IPS-NIHi7 (cell line): ENCODE results near the gene NPC1.
A peak's percentile ranks its signal among the peaks of the same experiment; 100 is the strongest.
"Not testable (repeated sequence)": the region's sequence is repeated elsewhere in the genome, so short reads cannot be mapped to it uniquely, and the experiment has no call there.

Experiments
- DNase-seq: peaks from one replicate; pipeline ENCODE4 v3.0.0; 2012; ENCODE audit warnings: mixed read lengths; ENCODE audit errors: extremely low spot score

NPC1 gene

GRCh38 chr18:23575309-23575651, 11.0 kb downstream of the NPC1 start:
- no peak for DNase-seq

GRCh38 chr18:23574611-23575308, 11.5 kb downstream of the NPC1 start:
- DNase-seq: no peak

GRCh38 chr18:23573626-23574431, 12.5 kb downstream of the NPC1 start:
- DNase-seq: peak; percentile 36

GRCh38 chr18:23573020-23573419, 13.3 kb downstream of the NPC1 start:
- DNase-seq: no peak

GRCh38 chr18:23572570-23572969, 13.7 kb downstream of the NPC1 start:
- DNase-seq: no peak

GRCh38 chr18:23572012-23572411, 14.3 kb downstream of the NPC1 start:
- DNase-seq: no peak

- DNase-seq: no peak
These were observed 15.3 kb downstream of the NPC1 start for GRCh38 chr18:23570912-23571504.

GRCh38 chr18:23569299-23570063, 16.8 kb downstream of the NPC1 start:
- DNase-seq: no peak

- no peak for DNase-seq
These were observed 17.8 kb downstream of the NPC1 start for GRCh38 chr18:23568281-23569138.

GRCh38 chr18:23567671-23568070, 18.6 kb downstream of the NPC1 start:
- DNase-seq: no peak

GRCh38 chr18:23565916-23566547, 20.3 kb downstream of the NPC1 start:
- no peak for DNase-seq

GRCh38 chr18:23563377-23564043, 22.8 kb downstream of the NPC1 start:
- no peak for DNase-seq

GRCh38 chr18:23560186-23560585, 26.1 kb downstream of the NPC1 start:
- no peak for DNase-seq

GRCh38 chr18:23557511-23557910, 28.8 kb downstream of the NPC1 start:
- DNase-seq: not testable (repeated sequence)

GRCh38 chr18:23556145-23556780, 30.0 kb downstream of the NPC1 start:
- DNase-seq: no peak

GRCh38 chr18:23553887-23554286, 32.4 kb downstream of the NPC1 start:
- no peak for DNase-seq

- no peak for DNase-seq
These were observed 33.8 kb downstream of the NPC1 start for GRCh38 chr18:23552505-23552904.

GRCh38 chr18:23551978-23552377, 34.3 kb downstream of the NPC1 start:
- no peak for DNase-seq

- no peak for DNase-seq
These were observed 35.4 kb downstream of the NPC1 start for GRCh38 chr18:23550898-23551297.

GRCh38 chr18:23548719-23549118, 37.6 kb downstream of the NPC1 start:
- DNase-seq: no peak
